GM23248 (cell line): Measurements from ENCODE around the gene MYT1. TPM values are rescaled to one million over a fixed set of nuclear protein-coding genes. Genes with fewer than 3 reads are reported as not detected.
"Not testable (repeated sequence)": the region's sequence is repeated elsewhere in the genome, so short reads cannot be mapped to it uniquely, and the experiment has no call there.

ENCODE experiments used
- DNase-seq: peaks from one replicate; pipeline ENCODE4 v3.0.0-alpha.2; 2015
- H2AFZ ChIP-seq: fragments of 200-600 bp; sonication (generic); 2 replicates; pipeline ENCODE4 v1.6.1; 2016; ENCODE audit warnings: antibody characterized with exemption
- H3F3A ChIP-seq: fragments of 200-600 bp; sonication (generic); 2 replicates; pipeline ENCODE4 v1.6.1; 2016; ENCODE audit warnings: mild to moderate bottlenecking, antibody characterized with exemption, mixed run types; ENCODE audit not compliant: insufficient read depth
- H3K27ac ChIP-seq: fragments of 200-600 bp; sonication (generic); 2 replicates; pipeline ENCODE4 v1.5.1; 2016; ENCODE audit warnings: mild to moderate bottlenecking
- H3K27me3 ChIP-seq: fragments of 200-600 bp; sonication (generic); replicated peaks from 2 replicates; pipeline ENCODE4 v1.6.1; 2016; ENCODE audit warnings: mild to moderate bottlenecking; ENCODE audit not compliant: insufficient read depth
- H3K36me3 ChIP-seq: fragments of 200-600 bp; sonication (generic); 2 replicates; pipeline ENCODE4 v1.6.1; 2016; ENCODE audit warnings: low read depth, mild to moderate bottlenecking
- H3K4me1 ChIP-seq: fragments of 200-600 bp; sonication (generic); 2 replicates; pipeline ENCODE4 v1.6.1; 2016; ENCODE audit warnings: mild to moderate bottlenecking; ENCODE audit not compliant: insufficient read depth
- H3K4me2 ChIP-seq: fragments of 200-600 bp; sonication (generic); one replicate; pipeline ENCODE4 v1.6.1; 2016; ENCODE audit warnings: mild to moderate bottlenecking; ENCODE audit not compliant: unreplicated experiment
- H3K4me3 ChIP-seq: fragments of 200-600 bp; sonication (generic); 2 replicates; pipeline ENCODE4 v1.5.1; 2016; ENCODE audit warnings: mild to moderate bottlenecking
- H3K79me2 ChIP-seq: fragments of 200-600 bp; sonication (generic); 2 replicates; pipeline ENCODE4 v1.6.1; 2016; ENCODE audit warnings: mild to moderate bottlenecking; ENCODE audit not compliant: insufficient read depth
- H3K9ac ChIP-seq: fragments of 200-600 bp; sonication (generic); 2 replicates; pipeline ENCODE4 v1.6.1; 2016; ENCODE audit warnings: mild to moderate bottlenecking
- H3K9me2 ChIP-seq: fragments of 200-600 bp; sonication (generic); 2 replicates; pipeline ENCODE4 v1.6.1; 2016; ENCODE audit warnings: mixed run types, mild to moderate bottlenecking, moderate library complexity; ENCODE audit not compliant: insufficient read depth
- H3K9me3 ChIP-seq: fragments of 200-600 bp; sonication (generic); one replicate; pipeline ENCODE4 v1.6.1; 2017; ENCODE audit warnings: low read depth
- H4K20me1 ChIP-seq: fragments of 200-600 bp; sonication (generic); 2 replicates; pipeline ENCODE4 v1.6.0; 2016; ENCODE audit not compliant: insufficient read depth
- EZH2 ChIP-seq: fragments of 200-600 bp; sonication (generic); IDR thresholded peaks from 2 replicates; pipeline ENCODE4 v1.6.1; 2018; ENCODE audit warnings: antibody characterized with exemption, mild to moderate bottlenecking; ENCODE audit not compliant: insufficient read depth, poor library complexity, severe bottlenecking
- EZH2phosphoT487 ChIP-seq: fragments of 200-600 bp; sonication (generic); IDR thresholded peaks from 2 replicates; pipeline ENCODE4 v1.6.1; 2018; ENCODE audit warnings: antibody characterized with exemption, moderate library complexity, mild to moderate bottlenecking, low read depth; ENCODE audit not compliant: insufficient read depth
- WGBS, 2 experiments: methylation state at CpG; one replicate each; pipeline ENCODE4 v1.1.6; 2015 to 2017; ENCODE audit warnings: low lambda C conversion rate in 2 of 2, low coverage in 1 of 2; ENCODE audit errors: missing lambda C conversion rate in 2 of 2; 5-methylcytosine and 5-hydroxymethylcytosine counted together
- in situ Hi-C: fragments of 300-500 bp; cut with MboI; formaldehyde crosslinking; loops from 2 replicates; pipeline ENCODE4 v1.15.0; 2020
- polyA plus RNA-seq: library from polyadenylated mRNA; unstranded; fragments of >200 nt; fragmentation: Nextera tagmentation; extraction: Ambion mirVana; gene quantifications from 2 replicates; pipeline ENCODE4 v1.2.1, GENCODE V29; 2016
- total RNA-seq: library from RNA; depleted of rRNA; stranded (reverse); fragments of >200 nt; shearing (Covaris generic); gene quantifications from 2 replicates; pipeline ENCODE4 v1.2.3, GENCODE V29; 2014

MYT1 gene
- total and polyA plus RNA-seq, 2 experiments from 2014 or later = not detected

GRCh38 chr20:64183313-64183712, 19.1 kb downstream of the MYT1 start:
- Histone ChIP-seq H3K79me2 (no peaks in the 10 kb centered on the region), H3K9ac (no peak overlapping the region), H3F3A (no peaks in the 10 kb centered on the region), H3K27ac (no peak overlapping the region), H3K4me3 (no peak overlapping the region), H3K9me2 (no peaks in the 10 kb centered on the region), H3K36me3 (no peaks in the 10 kb centered on the region), H3K9me3 (no peaks in the 10 kb centered on the region), H3K4me1 (no peaks in the 10 kb centered on the region), H2AFZ (no peak overlapping the region), H3K4me2 (no peak overlapping the region), H4K20me1 (no peaks in the 10 kb centered on the region), H3K27me3 (peaks cover 14% of the 10 kb centered on the region; the same call in 1 of the 2 replicates)
- no peak for DNase-seq
- no peak for TF ChIP-seq EZH2
- no peak for TF ChIP-seq EZH2phosphoT487
- in situ Hi-C loops = no loop called here
- 40 to 46% methylated on average over 2 of the region's 2 CpGs for WGBS, 2 experiments

GRCh38 chr20:64184795-64185194, 20.5 kb downstream of the MYT1 start:
- Histone ChIP-seq H3K9me2 (no peaks in the 10 kb centered on the region), H4K20me1 (no peaks in the 10 kb centered on the region), H3K4me3 (no peak overlapping the region), H3K27ac (no peak overlapping the region), H3K36me3 (no peaks in the 10 kb centered on the region), H3K4me2 (no peak overlapping the region), H3K79me2 (no peaks in the 10 kb centered on the region), H3F3A (no peaks in the 10 kb centered on the region), H3K4me1 (no peaks in the 10 kb centered on the region), H3K9ac (no peak overlapping the region), H3K27me3 (peaks cover 28% of the 10 kb centered on the region; the same call in 1 of the 2 replicates), H3K9me3 (no peaks in the 10 kb centered on the region), H2AFZ (no peak overlapping the region)
- WGBS, 2 experiments = 45 to 46% methylated on average over 12 of the region's 12 CpGs
- in situ Hi-C loops = no loop called here
- no peak for DNase-seq
- no peak for TF ChIP-seq EZH2
- TF ChIP-seq EZH2phosphoT487 = no peak

DNA sequence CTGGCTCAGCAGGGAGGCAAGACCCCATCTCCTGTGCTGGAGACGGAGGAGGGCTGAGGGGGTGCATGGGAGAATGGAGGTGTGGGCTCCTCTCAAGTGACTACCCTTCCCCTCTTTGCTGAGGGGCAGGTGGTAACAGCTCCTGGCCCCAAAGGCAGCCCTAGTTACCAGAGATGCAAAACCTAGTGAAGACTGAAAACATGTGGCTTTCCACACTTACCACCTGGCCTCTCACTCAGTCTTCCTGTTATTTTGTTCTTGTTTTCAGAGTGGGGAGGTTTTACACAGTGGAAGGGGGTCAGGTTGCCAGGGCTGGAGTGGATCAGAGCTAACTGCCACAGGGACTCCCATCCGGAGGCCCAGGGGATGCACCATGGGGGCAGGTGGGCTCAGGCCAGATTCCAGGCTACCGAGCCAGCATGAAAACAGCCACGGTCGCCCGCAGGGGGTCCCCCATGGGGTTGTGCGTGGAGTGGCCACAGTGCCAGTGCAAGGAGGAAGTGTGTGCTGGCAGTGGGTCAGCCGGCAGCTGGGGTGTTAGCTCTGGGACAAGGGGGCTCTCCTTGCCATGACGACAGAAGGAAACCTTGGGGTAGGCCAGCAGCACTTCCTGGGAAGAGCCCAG, 21.1 kb downstream of the MYT1 start:
- WGBS, 2 experiments = 50 to 51% methylated on average over 9 of the region's 9 CpGs
- H3K27me3 ChIP-seq = peaks cover 30% of the 10 kb centered on the region; the same call in 1 of the 2 replicates

GRCh38 chr20:64186071-64186598, 21.9 kb downstream of the MYT1 start:
- Histone ChIP-seq H3K4me2 (no peak overlapping the region), H2AFZ (no peak overlapping the region), H3K4me3 (no peak overlapping the region), H3K4me1 (no peaks in the 10 kb centered on the region), H3F3A (no peaks in the 10 kb centered on the region), H3K9me2 (no peaks in the 10 kb centered on the region), H3K36me3 (no peaks in the 10 kb centered on the region), H3K27me3 (peaks cover 33% of the 10 kb centered on the region), H4K20me1 (no peaks in the 10 kb centered on the region), H3K9me3 (no peaks in the 10 kb centered on the region), H3K79me2 (no peaks in the 10 kb centered on the region), H3K27ac (no peak overlapping the region), H3K9ac (no peak overlapping the region)
- 72% methylated on average over 13 of the region's 13 CpGs for WGBS, 2 experiments
- no peak for DNase-seq
- in situ Hi-C loops = no loop called here
- no peak for TF ChIP-seq EZH2
- no peak for TF ChIP-seq EZH2phosphoT487

More for the DNA sequence above, 21.1 kb downstream of the MYT1 start:
- Histone ChIP-seq H3K9me3 (no peaks in the 10 kb centered on the region), H3K9ac (no peak overlapping the region), H4K20me1 (no peaks in the 10 kb centered on the region), H3K9me2 (no peaks in the 10 kb centered on the region), H3K4me3 (no peak overlapping the region), H3K36me3 (no peaks in the 10 kb centered on the region), H3K79me2 (no peaks in the 10 kb centered on the region), H3K4me1 (no peaks in the 10 kb centered on the region), H2AFZ (no peak overlapping the region), H3F3A (no peaks in the 10 kb centered on the region), H3K4me2 (no peak overlapping the region), H3K27ac (no peak overlapping the region)
- no peak for TF ChIP-seq EZH2
- DNase-seq = no peak
- in situ Hi-C loops = no loop called here

GRCh38 chr20:64187213-64187612, 23.0 kb downstream of the MYT1 start:
- H4K20me1 ChIP-seq, H2AFZ ChIP-seq, H3K4me3 ChIP-seq, H3K4me1 ChIP-seq, in situ Hi-C loops, H3K9me3 ChIP-seq, H3K9me2 ChIP-seq, H3K4me2 ChIP-seq, DNase-seq, H3K27ac ChIP-seq, H3K79me2 ChIP-seq, H3K9ac ChIP-seq, H3K36me3 ChIP-seq, H3F3A ChIP-seq: not testable (repeated sequence)
- H3K27me3 ChIP-seq = peaks cover 41% of the 10 kb centered on the region
- 72 to 73% methylated on average over 8 to 24 of the region's 24 CpGs for WGBS, 2 experiments
